Measurements from ENCODE around the gene ABLIM2.

The ABLIM2 gene

DNA sequence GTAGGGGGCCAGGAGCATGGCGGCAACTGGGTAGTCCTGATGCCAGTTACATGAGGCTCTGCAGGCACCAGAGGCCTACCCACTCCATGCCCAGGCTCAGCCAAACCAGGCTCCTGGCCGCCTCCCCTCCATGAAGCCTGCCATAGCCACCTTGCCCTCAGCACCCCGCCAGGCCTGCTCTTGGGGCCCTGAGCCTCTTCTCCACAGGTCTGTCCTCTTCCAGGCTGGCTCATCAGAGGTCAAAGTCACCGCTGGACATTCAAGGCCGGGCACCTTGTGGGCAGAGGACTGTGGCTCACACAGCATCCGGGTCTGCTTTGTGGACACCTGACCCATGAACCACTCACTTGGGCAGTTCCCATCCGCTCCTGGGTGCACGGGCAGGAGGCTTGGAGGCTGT is 158.9 kb downstream of the ABLIM2 start:
- H3K4me3 ChIP-seq (ENCODE audit: low read length) = no peak overlapping the region
- DNase-seq (ENCODE audit: low read depth) = no peak
- TF ChIP-seq, protein P1, sequence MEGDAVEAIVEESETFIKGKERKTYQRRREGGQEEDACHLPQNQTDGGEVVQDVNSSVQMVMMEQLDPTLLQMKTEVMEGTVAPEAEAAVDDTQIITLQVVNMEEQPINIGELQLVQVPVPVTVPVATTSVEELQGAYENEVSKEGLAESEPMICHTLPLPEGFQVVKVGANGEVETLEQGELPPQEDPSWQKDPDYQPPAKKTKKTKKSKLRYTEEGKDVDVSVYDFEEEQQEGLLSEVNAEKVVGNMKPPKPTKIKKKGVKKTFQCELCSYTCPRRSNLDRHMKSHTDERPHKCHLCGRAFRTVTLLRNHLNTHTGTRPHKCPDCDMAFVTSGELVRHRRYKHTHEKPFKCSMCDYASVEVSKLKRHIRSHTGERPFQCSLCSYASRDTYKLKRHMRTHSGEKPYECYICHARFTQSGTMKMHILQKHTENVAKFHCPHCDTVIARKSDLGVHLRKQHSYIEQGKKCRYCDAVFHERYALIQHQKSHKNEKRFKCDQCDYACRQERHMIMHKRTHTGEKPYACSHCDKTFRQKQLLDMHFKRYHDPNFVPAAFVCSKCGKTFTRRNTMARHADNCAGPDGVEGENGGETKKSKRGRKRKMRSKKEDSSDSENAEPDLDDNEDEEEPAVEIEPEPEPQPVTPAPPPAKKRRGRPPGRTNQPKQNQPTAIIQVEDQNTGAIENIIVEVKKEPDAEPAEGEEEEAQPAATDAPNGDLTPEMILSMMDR (conservative IDR thresholded peaks at IDR 0.05; ENCODE audit: low read length) = no peak

DNA sequence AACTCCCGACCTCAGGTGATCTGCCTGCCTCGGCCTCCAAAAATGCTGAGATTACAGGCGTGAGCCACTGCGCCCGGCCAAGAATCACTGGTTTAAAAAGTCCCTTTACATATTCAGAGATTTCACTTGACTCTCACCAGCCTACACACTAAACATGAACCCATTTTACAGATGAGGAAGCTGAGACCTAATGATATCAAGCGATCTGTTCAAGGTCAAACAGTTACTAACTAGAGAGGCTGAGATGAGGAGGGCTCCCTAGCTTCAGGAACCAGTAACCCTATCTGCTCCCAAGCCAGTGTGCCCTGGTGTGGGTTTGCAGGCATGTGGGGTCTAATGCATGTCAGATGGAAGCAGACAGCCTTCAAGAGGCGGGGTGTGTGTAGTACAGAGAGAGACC is 159.3 kb downstream of the ABLIM2 start:
- no peak overlapping the region for H3K4me3 ChIP-seq (ENCODE audit: low read length)
- DNase-seq (ENCODE audit: low read depth) = no peak
- TF ChIP-seq, protein P1 (conservative IDR thresholded peaks at IDR 0.05; ENCODE audit: low read length) = no peak

DNA sequence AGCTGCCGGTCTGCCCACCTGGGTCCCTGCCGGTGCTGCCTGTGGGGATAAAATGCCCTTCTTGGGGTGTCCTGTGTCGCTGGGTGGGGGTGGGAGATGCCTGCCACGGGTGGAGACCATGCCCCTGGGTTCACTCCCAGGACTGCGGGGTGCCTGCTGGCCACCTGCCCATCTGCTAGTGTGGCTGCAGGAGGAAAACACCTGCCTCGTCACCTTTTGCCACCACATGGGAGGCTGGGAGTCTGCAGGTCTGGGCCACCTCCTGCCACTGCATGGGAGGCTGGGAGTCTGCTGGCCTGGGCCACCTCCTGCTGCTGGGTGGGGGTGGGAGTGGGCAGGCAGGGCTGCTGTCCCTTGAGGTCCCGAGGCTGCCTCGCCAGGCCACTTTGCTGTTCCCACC is 160.2 kb downstream of the ABLIM2 start:
- no peak for DNase-seq (ENCODE audit: low read depth)
- TF ChIP-seq, protein P1 (conservative IDR thresholded peaks at IDR 0.05; ENCODE audit: low read length) = no peak
- H3K4me3 ChIP-seq (ENCODE audit: low read length) = no peak overlapping the region

DNA sequence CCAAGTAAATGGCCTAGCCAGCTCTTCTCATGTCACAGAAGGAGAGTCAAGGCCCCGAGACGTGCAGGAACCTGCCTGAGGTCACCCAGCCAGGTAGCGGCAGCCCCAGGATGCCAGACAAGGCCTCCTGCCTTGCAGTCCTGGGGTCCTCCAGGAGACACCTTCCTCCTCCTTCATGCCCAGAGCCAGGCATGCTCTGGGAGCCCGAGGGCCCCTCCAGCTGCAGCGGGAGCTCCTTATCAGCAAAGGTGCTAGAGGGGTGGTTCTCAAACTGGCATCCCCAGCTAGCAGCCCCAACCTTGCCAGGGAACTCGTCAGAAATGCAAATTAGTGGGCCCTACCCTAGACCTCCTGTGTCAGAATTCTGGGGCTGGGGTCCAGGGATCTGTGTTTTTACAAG is 162.7 kb downstream of the ABLIM2 start:
- no peak overlapping the region for H3K4me3 ChIP-seq (ENCODE audit: low read length)
- DNase-seq (ENCODE audit: low read depth) = no peak
- TF ChIP-seq, protein P1 (conservative IDR thresholded peaks at IDR 0.05; ENCODE audit: low read length) = no peak

DNA sequence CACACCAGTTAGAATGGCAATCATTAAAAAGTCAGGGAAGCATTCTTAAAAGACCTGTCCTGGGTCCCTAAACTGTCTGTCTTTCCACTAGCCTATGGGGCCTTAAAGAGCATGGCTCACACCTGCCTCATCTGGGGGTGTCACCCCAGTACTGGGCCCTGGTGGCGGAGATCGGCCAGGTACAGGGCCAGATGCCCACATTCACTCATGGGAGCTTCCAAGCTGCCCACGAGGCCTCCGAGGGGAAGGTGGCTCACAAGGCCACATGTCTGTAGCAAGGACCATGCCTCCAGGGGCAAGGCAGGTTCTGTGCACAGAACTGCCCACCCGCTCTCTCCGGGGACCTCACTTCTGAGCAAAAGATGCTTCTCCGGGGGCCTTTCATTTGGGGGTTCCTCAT is 163.5 kb downstream of the ABLIM2 start:
- TF ChIP-seq, protein P1 (conservative IDR thresholded peaks at IDR 0.05; ENCODE audit: low read length) = no peak
- no peak for DNase-seq (ENCODE audit: low read depth)

DNA sequence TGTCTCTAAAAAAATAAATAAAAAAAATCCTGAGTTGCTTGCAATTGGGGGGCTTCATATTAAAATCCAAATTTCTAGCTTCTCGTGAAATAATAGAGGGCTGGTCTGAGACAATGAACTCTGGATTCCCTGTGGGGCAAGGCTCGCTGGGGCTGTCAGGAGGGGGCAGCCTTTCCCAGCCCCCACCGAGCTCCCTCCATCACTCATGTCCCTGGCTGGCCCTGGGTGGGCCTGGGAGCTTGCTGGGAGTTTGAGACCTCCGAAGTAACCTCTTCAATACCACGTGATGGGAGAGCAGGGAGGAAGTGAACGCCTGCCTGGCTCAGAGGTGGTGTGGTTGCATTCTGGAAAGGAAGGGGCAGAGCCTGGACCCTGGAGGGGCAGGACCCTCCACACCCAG is 164.9 kb downstream of the ABLIM2 start:
- H3K4me3 ChIP-seq (ENCODE audit: low read length) = no peak overlapping the region
- no peak for DNase-seq (ENCODE audit: low read depth)
- TF ChIP-seq, protein P1 (conservative IDR thresholded peaks at IDR 0.05; ENCODE audit: low read length) = no peak

More for the DNA sequence above, 163.5 kb downstream of the ABLIM2 start:
- H3K4me3 ChIP-seq (ENCODE audit: low read length) = no peak overlapping the region

DNA sequence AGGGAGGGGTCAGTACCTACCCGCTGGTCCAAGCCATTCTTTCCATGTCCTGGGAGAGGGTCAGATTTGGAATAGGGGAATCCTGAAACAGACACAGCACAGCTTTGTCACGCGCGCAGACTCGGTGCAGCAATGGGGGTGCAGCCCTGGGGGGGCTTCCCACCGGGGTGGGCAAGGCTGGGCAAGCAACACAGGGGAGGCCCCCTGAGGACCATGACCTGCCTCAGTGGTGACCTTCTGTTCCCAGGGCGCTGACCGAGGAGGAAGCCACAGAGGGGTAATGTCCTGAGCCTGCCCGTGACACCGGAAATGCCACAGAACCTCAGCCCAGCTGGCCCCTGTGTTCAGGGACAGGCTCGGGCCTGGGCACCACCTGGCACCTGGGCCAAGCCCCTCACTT is 165.8 kb downstream of the ABLIM2 start:
- TF ChIP-seq, protein P1 (conservative IDR thresholded peaks at IDR 0.05; ENCODE audit: low read length) = no peak
- no peak overlapping the region for H3K4me3 ChIP-seq (ENCODE audit: low read length)
- no peak for DNase-seq (ENCODE audit: low read depth)

Measured in AG10803 (cell line).